ENCODE measurements around the gene HMGXB3.
"Not testable (repeated sequence)": the region's sequence is repeated elsewhere in the genome, so short reads cannot be mapped to it uniquely, and the experiment has no call there.

Gene HMGXB3

DNA sequence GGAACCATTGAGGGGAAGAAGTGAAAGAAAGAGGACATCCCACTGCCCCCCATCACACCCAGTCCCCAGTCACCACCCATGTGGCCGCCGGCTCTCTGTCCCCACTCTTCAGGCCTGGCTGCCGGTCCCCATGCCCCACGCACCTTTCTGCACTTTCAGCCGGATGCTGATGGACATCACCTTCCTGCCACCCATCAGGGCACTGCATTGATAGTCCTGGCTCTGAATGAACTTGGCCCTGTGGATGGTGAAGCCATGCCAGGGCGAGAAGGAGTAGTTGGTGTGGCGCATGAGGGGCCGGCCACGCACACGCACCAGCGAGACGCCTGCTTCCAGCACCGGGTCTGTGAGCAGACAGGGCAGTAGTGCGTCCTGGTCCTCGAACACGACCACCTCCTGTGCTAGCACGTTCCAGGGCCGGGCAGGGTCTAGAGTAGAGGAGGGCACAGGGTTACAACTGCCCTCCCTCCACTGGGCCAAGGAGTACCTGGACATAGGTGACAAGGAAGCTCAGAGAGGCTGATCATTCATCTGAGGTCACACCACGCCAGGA, 79.4 kb downstream of the HMGXB3 start:
- DNase-seq (ENCODE audit: low read depth), result no peak
- TF ChIP-seq, protein P1, sequence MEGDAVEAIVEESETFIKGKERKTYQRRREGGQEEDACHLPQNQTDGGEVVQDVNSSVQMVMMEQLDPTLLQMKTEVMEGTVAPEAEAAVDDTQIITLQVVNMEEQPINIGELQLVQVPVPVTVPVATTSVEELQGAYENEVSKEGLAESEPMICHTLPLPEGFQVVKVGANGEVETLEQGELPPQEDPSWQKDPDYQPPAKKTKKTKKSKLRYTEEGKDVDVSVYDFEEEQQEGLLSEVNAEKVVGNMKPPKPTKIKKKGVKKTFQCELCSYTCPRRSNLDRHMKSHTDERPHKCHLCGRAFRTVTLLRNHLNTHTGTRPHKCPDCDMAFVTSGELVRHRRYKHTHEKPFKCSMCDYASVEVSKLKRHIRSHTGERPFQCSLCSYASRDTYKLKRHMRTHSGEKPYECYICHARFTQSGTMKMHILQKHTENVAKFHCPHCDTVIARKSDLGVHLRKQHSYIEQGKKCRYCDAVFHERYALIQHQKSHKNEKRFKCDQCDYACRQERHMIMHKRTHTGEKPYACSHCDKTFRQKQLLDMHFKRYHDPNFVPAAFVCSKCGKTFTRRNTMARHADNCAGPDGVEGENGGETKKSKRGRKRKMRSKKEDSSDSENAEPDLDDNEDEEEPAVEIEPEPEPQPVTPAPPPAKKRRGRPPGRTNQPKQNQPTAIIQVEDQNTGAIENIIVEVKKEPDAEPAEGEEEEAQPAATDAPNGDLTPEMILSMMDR (conservative IDR thresholded peaks at IDR 0.05; ENCODE audit: low read length), result no peak
- no peak overlapping the region for H3K4me3 ChIP-seq (ENCODE audit: low read length)

DNA sequence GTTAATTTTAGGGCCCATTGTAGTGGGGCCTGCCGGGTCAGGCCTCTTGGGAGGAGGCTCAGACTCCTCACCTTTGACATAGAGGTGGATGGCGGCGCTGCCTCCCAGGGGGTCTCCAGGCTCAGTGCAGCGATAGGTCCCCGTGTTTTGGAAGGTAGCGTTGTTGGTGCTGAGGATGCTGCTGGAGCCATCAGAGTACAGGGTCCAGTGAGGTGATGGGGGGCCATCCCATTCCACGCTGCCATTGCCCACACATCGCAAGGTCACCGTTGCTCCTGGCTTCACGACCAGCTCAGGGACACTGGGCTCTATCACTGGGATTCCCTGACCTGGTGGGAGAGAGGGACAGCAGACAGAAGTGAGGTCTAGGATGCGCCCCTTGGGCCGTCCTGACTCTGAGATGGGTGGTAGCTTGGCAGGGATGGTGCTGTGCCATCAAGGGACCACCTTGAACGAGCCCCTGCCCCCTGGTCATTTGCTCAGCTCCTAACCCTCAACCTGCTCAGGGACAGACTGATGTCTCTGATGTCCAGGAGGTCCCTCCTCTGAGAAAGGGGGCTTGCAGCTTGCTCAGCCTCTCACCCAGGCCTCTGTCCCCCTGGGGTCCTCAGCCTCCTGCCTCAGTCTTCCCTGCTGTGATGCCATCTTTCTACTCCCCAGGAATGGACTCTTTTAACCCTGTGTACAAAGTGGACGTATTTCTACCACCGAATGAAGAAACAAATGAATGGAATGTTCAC, 80.3 kb downstream of the HMGXB3 start:
- TF ChIP-seq, protein P1 (conservative IDR thresholded peaks at IDR 0.05; ENCODE audit: low read length), result no peak
- H3K4me3 ChIP-seq (ENCODE audit: low read length), result no peak overlapping the region
- DNase-seq (ENCODE audit: low read depth), result no peak

DNA sequence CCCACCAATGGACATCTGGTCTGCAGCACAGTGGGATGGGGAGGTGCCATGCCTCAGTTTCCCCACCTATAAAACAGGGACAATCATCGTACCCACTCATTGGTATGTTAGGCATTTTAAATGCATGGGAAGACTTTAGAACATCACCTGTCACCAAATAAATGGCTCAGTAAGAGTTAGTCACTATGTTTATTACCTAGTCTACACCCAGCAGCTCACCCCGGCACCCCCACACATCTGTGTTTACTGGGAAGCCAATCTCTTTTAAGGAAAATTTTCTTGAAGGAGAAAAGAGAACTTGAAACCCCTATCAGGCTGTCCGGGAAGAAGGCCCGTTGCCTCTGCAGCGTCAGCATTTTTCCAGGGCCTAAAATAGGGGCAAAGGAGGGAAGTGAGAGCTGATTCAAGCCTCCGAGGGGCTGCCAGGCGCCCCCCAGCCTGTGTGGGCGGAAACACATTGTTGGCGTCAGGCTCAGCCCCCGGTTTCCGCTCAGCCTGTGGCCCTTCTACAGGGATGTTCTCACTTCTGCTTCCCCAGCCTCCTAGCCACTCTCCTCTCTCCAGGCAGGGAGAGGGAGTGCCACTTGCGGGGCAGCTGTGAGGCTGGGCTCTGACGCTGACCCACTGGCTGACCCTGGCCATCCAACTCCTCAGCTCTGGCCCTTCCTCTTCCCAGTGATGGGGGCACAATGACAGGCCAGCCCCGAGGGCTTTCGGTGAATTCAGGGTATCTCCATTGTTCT, 81.2 kb downstream of the HMGXB3 start:
- H3K4me3 ChIP-seq (ENCODE audit: low read length), result no peak overlapping the region
- DNase-seq (ENCODE audit: low read depth), result no peak
- TF ChIP-seq, protein P1 (conservative IDR thresholded peaks at IDR 0.05; ENCODE audit: low read length), result no peak

DNA sequence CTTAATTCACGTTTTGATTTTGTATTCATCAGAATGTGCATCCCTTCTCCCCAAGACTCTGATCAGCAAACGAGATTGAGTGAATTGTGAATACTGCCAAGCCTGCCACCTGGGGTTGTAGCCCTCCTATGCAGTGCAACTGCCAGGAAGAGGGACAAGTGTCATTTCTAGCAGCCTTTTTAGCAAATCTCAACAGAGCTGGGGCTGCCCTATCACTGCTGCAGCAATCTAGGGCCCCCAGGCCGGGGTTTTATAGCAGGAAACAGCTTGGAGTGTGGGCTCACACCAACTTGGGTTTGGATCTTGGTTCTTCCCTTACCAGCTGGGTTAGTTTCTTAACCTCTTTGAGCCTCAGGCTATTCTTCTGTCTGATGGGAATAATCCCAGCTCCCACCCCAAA, 81.8 kb downstream of the HMGXB3 start:
- TF ChIP-seq, protein P1 (conservative IDR thresholded peaks at IDR 0.05; ENCODE audit: low read length), result no peak
- H3K4me3 ChIP-seq (ENCODE audit: low read length), result no peak overlapping the region
- DNase-seq (ENCODE audit: low read depth), result no peak

DNA sequence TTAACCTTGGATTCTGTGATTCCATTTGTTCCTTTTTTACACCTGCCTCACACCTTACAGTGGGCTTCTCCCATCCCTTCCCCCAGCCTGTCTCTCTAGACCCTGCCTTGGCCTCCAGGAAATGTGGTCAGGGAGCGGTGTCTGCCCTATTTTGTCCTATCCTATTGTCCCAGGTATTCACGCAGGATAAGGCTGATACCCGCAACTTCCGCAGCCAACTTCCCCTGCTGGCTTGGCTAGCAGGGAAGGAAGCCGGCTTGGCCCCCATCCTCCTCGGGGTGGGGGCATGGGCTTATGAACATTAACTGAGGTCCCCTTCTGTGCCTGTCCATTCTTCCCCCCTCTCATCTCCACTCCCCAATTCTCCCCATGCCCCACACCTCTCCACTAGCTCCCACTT, 82.3 kb downstream of the HMGXB3 start:
- no peak for DNase-seq (ENCODE audit: low read depth)
- H3K4me3 ChIP-seq (ENCODE audit: low read length), result no peak overlapping the region
- TF ChIP-seq, protein P1 (conservative IDR thresholded peaks at IDR 0.05; ENCODE audit: low read length), result no peak

DNA sequence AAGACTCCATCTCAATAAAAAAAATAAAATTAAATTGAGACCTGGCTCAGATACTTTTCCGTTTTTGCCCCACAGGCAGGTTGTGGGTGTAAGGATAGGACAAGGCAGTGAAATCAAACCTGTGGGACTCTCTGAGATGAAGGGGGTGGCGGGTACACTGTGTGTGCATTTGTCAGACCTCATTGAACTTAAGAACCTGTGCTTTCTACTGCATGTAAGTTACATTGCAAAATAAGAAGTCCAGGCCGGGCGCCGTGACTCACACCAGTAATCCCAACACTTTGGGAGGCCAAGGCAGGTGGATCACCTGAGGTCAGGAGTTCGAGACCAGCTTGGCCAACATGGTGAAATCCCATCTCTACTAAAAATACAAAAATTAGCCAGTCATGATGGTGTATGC, 84.2 kb downstream of the HMGXB3 start:
- not testable (repeated sequence) for H3K4me3 ChIP-seq (ENCODE audit: low read length); DNase-seq (ENCODE audit: low read depth)

DNA sequence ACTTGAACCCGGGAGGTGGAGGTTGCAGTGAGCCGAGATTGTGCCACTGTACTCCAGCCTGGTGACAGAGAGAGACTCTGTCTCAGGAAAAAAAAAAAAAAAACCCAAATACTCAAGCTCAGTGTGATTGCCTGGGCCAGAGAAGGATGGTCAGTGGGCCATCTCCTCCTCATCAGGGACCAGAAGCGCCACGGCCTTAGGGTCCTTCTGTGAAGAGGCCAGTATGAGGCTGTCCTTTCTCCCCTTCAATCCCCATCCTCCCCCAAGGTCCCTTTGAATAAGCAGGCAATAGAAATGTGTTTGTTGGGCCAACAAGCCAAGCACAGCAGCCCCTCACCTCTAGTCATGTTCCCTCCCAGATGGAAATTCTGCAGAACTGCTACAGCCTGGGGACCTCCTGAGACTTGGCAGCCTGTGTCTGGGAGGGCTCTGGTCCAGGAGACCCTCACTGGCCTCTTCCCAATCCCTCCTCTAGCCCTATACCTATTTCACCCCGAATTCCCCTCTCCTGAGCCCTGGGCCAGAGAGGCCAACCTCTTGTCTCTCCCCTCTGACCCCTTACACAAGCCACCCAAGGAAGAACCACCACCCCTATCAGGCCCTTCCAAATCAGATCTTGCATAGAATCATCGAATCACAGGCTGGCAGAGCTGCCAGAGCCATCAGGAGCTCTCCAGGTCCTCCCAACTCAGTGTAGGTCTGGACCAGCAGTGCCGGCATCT, 84.8 kb downstream of the HMGXB3 start:
- DNase-seq (ENCODE audit: low read depth), result no peak
- no peak overlapping the region for H3K4me3 ChIP-seq (ENCODE audit: low read length)
- TF ChIP-seq, protein P1 (conservative IDR thresholded peaks at IDR 0.05; ENCODE audit: low read length), result no peak
